ENCODE measurements around the gene VEPH1.

GRCh38 chr3:157472648-157473047 lies 30.6 kb downstream of the VEPH1 start:
- TF ChIP-seq CTCF (conservative IDR thresholded peaks at IDR 0.05; ENCODE audit: low read depth, low read length) (no peak), EZH2 (IDR thresholded peaks at IDR 0.05; ENCODE audit: low read length, unreplicated experiment) (no peak)

Data from PC-3 (cell line).